LNCaP clone FGC (cell line): ENCODE data around the gene CDK18.
A peak's percentile ranks its signal among the peaks of the same experiment; 100 is the strongest.

Experiments
- DNase-seq: peaks from one replicate; pipeline ENCODE4 v3.0.0-alpha.2; 2011; ENCODE audit warnings: low read depth
- H3K4me3 ChIP-seq: 2 replicates; pipeline ENCODE4 v1.5.1; 2011; ENCODE audit warnings: mild to moderate bottlenecking, low read depth, low read length, control low read depth
- TF ChIP-seq, protein P1 (sequence below): IDR thresholded peaks from 2 replicates; pipeline ENCODE4 v1.5.1; 2012; ENCODE audit warnings: mild to moderate bottlenecking; ENCODE audit not compliant: control insufficient read depth, insufficient read depth; ENCODE audit errors: extremely low read depth

CDK18 gene

GRCh38 chr1:205497351-205497750 is 7.1 kb upstream of the CDK18 start:
- no peak for DNase-seq
- no peak overlapping the region for H3K4me3 ChIP-seq
- TF ChIP-seq, protein P1, sequence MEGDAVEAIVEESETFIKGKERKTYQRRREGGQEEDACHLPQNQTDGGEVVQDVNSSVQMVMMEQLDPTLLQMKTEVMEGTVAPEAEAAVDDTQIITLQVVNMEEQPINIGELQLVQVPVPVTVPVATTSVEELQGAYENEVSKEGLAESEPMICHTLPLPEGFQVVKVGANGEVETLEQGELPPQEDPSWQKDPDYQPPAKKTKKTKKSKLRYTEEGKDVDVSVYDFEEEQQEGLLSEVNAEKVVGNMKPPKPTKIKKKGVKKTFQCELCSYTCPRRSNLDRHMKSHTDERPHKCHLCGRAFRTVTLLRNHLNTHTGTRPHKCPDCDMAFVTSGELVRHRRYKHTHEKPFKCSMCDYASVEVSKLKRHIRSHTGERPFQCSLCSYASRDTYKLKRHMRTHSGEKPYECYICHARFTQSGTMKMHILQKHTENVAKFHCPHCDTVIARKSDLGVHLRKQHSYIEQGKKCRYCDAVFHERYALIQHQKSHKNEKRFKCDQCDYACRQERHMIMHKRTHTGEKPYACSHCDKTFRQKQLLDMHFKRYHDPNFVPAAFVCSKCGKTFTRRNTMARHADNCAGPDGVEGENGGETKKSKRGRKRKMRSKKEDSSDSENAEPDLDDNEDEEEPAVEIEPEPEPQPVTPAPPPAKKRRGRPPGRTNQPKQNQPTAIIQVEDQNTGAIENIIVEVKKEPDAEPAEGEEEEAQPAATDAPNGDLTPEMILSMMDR, result no peak

GRCh38 chr1:205499789-205500188 is 4.7 kb upstream of the CDK18 start:
- TF ChIP-seq, protein P1, result no peak
- no peak overlapping the region for H3K4me3 ChIP-seq
- no peak for DNase-seq

DNA sequence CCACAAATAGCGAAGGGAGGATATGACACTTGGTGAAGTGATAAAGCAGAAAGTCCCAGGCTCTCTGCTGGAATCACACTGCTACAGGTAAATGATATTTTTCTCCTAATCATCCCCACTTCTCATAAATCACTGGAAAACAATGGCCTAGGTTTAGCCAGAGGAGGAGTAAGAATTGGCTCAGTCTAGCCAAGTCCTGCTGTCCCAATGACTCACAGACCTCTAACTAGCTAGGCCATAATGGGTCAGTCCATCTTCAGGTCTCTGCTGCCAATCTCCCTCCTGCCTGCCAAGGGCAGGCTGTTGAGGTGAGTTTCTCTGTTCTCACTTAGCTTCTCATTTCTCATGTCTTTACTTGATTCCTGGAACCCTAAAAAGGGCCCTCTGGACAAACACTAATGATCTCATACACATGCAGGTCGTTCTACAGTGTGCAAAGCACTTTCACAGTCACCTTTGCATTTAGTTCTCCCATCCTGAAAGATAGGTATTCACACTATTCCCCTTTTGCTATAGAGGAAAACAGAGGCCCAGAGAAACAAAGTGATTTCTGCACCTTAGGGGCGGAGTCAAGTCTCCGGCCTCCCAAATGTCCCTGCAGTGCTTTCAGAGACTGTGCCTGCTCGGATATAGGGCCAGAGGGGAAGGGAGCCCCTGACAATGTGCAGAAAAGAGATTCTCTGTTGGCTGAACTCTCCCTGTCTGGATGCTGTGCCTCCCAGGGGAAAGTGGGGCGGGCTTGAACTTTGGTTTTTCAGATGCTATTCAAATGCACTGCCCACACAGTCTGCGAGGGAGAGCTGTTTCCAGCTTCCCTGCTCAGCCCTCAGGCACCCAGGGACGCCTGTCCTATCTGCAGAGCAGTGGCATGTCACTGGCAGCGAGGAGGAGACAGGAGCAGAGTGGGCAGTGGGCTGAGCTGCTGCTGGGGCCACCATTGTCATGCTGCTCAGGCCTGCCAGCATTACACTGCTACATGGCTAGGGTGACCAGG is 3.9 kb upstream of the CDK18 start:
- no peak for DNase-seq
- TF ChIP-seq, protein P1, result no peak
- H3K4me3 ChIP-seq, result no peak overlapping the region

- no peak overlapping the region for H3K4me3 ChIP-seq
- DNase-seq, result no peak
- TF ChIP-seq, protein P1, result no peak
Measured at GRCh38 chr1:205502111-205502810, 2.2 kb upstream of the CDK18 start.

- H3K4me3 ChIP-seq, result no peak overlapping the region
- DNase-seq, result no peak
Measured at GRCh38 chr1:205502992-205503391, 1.5 kb upstream of the CDK18 start.

GRCh38 chr1:205505076-205505729 is 734 bp downstream of the CDK18 start:
- peak overlapping the region; percentile 53 for H3K4me3 ChIP-seq
- TF ChIP-seq, protein P1, result no peak
- no peak for DNase-seq

More at GRCh38 chr1:205502992-205503391, 1.5 kb upstream of the CDK18 start:
- TF ChIP-seq, protein P1, result no peak
